Frontal cortex (tissue), 4 donors: ENCODE results near the gene ARHGEF16. TPM values are rescaled to one million over a fixed set of nuclear protein-coding genes. Genes with fewer than 3 reads are reported as not detected.

Source experiments
- DNase-seq, 2 donors: peaks; one replicate each; pipeline ENCODE4 v3.0.0; 2012; ENCODE audit warnings: low spot score in 2 of 2
- FAIRE-seq: peaks from 2 replicates; lab custom pipeline; 2012; peaks lifted over from hg19 to GRCh38; lab: Jason Lieb, UNC
- total RNA-seq: library from RNA; depleted of rRNA; stranded (reverse); fragments of >200 nt; gene quantifications from one replicate; pipeline ENCODE4 v1.2.3, GENCODE V29; 2014
- donor health status: control.
- donor health status: control.
- donor health status: control.

The ARHGEF16 gene
- total RNA-seq, 1 donor from 2014 or later, result not detected

GRCh38 chr1:3523980-3524379, 69.5 kb downstream of the ARHGEF16 start:
- DNase-seq (no peak), FAIRE-seq (no peak)

- no peak for DNase-seq
- no peak for FAIRE-seq
Observed at GRCh38 chr1:3524556-3525203, 70.2 kb downstream of the ARHGEF16 start.

- DNase-seq, result no peak
- no peak for FAIRE-seq
Observed at GRCh38 chr1:3525551-3526482, 71.4 kb downstream of the ARHGEF16 start.

GRCh38 chr1:3527774-3528173, 73.3 kb downstream of the ARHGEF16 start:
- no peak for DNase-seq
- FAIRE-seq, result no peak

- FAIRE-seq (no peak), DNase-seq (peak in 1 of 2 donors; percentile 68)
Observed at GRCh38 chr1:3529099-3529729, 74.7 kb downstream of the ARHGEF16 start.

GRCh38 chr1:3530086-3530925, 75.8 kb downstream of the ARHGEF16 start:
- FAIRE-seq, result no peak
- DNase-seq, result no peak

Other genes with a start within 250 kb of the ARHGEF16 start
- gene MEGF6, start 156.8 kb downstream of the ARHGEF16 start, total RNA-seq, result 5.3 TPM
- 23.6 TPM for gene TPRG1L, start 170.3 kb downstream of the ARHGEF16 start, total RNA-seq
- gene WRAP73, start 195.4 kb downstream of the ARHGEF16 start, total RNA-seq, result 15.1 TPM
- 0.41 TPM for gene TP73, start 197.9 kb downstream of the ARHGEF16 start, total RNA-seq